Liver (tissue), 3 donors: ENCODE data around the gene PTH2.

Experiments used
- EGR1 ChIP-seq, 2 donors: IDR thresholded peaks; 2 replicates each; pipeline ENCODE4 v1.6.1; 2016 to 2018; ENCODE audit warnings: antibody characterized with exemption in 2 of 2, low read depth in 2 of 2
- GABPA ChIP-seq, 2 donors: IDR thresholded peaks in 1 of 2; conservative IDR thresholded peaks in 1 of 2; 2 replicates each; pipeline ENCODE4 v1.6.1; 2016; ENCODE audit warnings: antibody characterized with exemption in 2 of 2, mild to moderate bottlenecking in 1 of 2, moderate library complexity in 1 of 2
- HNF4G ChIP-seq: IDR thresholded peaks from 2 replicates; pipeline ENCODE4 v1.6.1; 2016; ENCODE audit warnings: antibody characterized with exemption
- RAD21 ChIP-seq, 2 donors: IDR thresholded peaks; 2 replicates each; pipeline ENCODE4 v1.6.1; 2016; ENCODE audit warnings: antibody characterized with exemption in 2 of 2, mild to moderate bottlenecking in 2 of 2
- REST ChIP-seq: IDR thresholded peaks from 2 replicates; pipeline ENCODE4 v1.6.1; 2016; ENCODE audit warnings: antibody characterized with exemption, mild to moderate bottlenecking
- TAF1 ChIP-seq: conservative IDR thresholded peaks from 2 replicates; pipeline ENCODE4 v1.6.1; 2016; ENCODE audit warnings: antibody characterized with exemption, mild to moderate bottlenecking
- TF ChIP-seq, protein P1 (sequence below): fragments of 150-350 bp; IDR thresholded peaks from 2 replicates; pipeline ENCODE4 v1.5.1; 2017; ENCODE audit warnings: improper control_type of control experiment, low read depth, low read length; ENCODE audit not compliant: missing input control
- TF ChIP-seq, protein P2 (sequence below): IDR thresholded peaks from 2 replicates; pipeline ENCODE4 v1.6.1; 2016; ENCODE audit warnings: antibody characterized with exemption
- TF ChIP-seq, protein P3 (sequence below): IDR thresholded peaks from 2 replicates; pipeline ENCODE4 v1.6.1; 2016; ENCODE audit warnings: antibody characterized with exemption
- TF ChIP-seq, protein P4 (sequence below): IDR thresholded peaks from 2 replicates; pipeline ENCODE4 v1.6.1; 2016; ENCODE audit warnings: antibody characterized with exemption
- donor health status: healthy.
- donor health status: healthy.

DNA sequence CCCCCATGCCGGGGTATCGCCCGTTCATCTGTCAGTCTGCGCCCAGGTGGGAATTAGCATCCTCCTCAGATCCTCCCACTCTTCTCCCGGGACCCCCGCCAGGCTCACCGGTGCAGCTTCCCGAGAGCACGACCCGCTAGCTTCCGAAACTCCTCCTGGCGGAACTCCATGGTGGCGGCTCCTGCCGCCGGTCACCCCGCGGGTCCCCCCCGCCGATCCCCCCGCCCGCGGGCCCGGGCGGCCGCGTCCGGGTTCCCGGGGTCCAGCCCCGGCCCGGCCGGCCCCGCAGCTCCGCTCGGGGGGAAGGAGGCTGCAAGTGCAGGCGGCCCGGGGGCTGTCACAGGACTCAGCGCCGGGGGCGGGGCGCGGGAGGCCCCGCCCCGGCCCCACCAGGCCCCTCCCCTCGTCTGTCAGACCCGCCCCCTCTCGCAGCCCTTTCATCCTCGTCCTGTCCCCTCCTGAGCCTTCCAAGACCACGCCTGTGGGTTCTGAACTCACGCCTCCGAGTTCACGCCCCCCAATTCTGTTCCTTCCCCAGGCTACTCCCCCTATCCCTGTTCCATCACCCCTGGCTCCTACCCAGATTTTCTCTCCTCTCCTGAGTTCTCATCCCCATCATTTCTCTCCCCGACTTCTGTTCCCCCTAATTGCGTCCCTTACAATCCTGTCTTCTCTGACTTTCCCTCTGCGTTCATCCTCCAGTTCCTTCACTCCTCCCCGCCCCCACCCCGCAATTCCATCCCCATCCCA lies 18.1 kb upstream of the PTH2 start, which contains the start of gene SLC17A7:
- TF ChIP-seq EGR1 (IDR thresholded peaks at IDR 0.05; ENCODE audit: low read depth in 2 of 2) (no peak), TAF1 (no peak), GABPA (IDR thresholded peaks at IDR 0.05 in 1 of 2, conservative IDR thresholded peaks at IDR 0.05 in 1 of 2) (no peak), REST (no peak), RAD21 (IDR thresholded peaks at IDR 0.05) (no peak), HNF4G (no peak)
- TF ChIP-seq, protein P1, sequence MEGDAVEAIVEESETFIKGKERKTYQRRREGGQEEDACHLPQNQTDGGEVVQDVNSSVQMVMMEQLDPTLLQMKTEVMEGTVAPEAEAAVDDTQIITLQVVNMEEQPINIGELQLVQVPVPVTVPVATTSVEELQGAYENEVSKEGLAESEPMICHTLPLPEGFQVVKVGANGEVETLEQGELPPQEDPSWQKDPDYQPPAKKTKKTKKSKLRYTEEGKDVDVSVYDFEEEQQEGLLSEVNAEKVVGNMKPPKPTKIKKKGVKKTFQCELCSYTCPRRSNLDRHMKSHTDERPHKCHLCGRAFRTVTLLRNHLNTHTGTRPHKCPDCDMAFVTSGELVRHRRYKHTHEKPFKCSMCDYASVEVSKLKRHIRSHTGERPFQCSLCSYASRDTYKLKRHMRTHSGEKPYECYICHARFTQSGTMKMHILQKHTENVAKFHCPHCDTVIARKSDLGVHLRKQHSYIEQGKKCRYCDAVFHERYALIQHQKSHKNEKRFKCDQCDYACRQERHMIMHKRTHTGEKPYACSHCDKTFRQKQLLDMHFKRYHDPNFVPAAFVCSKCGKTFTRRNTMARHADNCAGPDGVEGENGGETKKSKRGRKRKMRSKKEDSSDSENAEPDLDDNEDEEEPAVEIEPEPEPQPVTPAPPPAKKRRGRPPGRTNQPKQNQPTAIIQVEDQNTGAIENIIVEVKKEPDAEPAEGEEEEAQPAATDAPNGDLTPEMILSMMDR = no peak
- TF ChIP-seq, protein P2, sequence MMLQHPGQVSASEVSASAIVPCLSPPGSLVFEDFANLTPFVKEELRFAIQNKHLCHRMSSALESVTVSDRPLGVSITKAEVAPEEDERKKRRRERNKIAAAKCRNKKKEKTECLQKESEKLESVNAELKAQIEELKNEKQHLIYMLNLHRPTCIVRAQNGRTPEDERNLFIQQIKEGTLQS = no peak
- TF ChIP-seq, protein P3, sequence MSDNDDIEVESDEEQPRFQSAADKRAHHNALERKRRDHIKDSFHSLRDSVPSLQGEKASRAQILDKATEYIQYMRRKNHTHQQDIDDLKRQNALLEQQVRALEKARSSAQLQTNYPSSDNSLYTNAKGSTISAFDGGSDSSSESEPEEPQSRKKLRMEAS = no peak
- TF ChIP-seq, protein P4, sequence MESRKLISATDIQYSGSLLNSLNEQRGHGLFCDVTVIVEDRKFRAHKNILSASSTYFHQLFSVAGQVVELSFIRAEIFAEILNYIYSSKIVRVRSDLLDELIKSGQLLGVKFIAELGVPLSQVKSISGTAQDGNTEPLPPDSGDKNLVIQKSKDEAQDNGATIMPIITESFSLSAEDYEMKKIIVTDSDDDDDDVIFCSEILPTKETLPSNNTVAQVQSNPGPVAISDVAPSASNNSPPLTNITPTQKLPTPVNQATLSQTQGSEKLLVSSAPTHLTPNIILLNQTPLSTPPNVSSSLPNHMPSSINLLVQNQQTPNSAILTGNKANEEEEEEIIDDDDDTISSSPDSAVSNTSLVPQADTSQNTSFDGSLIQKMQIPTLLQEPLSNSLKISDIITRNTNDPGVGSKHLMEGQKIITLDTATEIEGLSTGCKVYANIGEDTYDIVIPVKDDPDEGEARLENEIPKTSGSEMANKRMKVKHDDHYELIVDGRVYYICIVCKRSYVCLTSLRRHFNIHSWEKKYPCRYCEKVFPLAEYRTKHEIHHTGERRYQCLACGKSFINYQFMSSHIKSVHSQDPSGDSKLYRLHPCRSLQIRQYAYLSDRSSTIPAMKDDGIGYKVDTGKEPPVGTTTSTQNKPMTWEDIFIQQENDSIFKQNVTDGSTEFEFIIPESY = no peak
